GM12801 (cell line): ENCODE measurements around the gene KLHDC4.

ENCODE experiments used
- CTCF ChIP-seq: IDR thresholded peaks from one replicate; pipeline ENCODE4 v1.5.1; 2011; ENCODE audit warnings: control low read depth; ENCODE audit not compliant: insufficient read length; ENCODE audit errors: extremely low read depth

Gene KLHDC4

GRCh38 chr16:87712184-87712762 is 53.5 kb downstream of the KLHDC4 start:
- no peak for TF ChIP-seq CTCF

- TF ChIP-seq CTCF, result no peak
Measured at GRCh38 chr16:87710887-87711286, 54.9 kb downstream of the KLHDC4 start.

- TF ChIP-seq CTCF, result no peak
Measured at GRCh38 chr16:87709677-87710076, 56.1 kb downstream of the KLHDC4 start.

GRCh38 chr16:87708881-87709638 is 56.7 kb downstream of the KLHDC4 start:
- no peak for TF ChIP-seq CTCF

GRCh38 chr16:87707714-87708580 is 57.8 kb downstream of the KLHDC4 start:
- no peak for TF ChIP-seq CTCF

- TF ChIP-seq CTCF, result no peak
Measured at GRCh38 chr16:87707097-87707496, 58.7 kb downstream of the KLHDC4 start.

GRCh38 chr16:87706278-87707000 is 59.3 kb downstream of the KLHDC4 start:
- no peak for TF ChIP-seq CTCF
